Memory B cell (primary cell): ENCODE results near the gene NDUFB2.

ENCODE experiments used
- ATAC-seq: fragments of 150-1000 bp; cut with Tn5 transposase; 2 replicates; pipeline ENCODE4 v1.10.0; 2021; ENCODE audit warnings: low read depth, mild to moderate bottlenecking, moderate library complexity
- DNase-seq, 2 donors: peaks; one replicate each; pipeline ENCODE4 v3.0.0; 2022; ENCODE audit warnings: low spot score in 2 of 2
- H3K27ac Mint-ChIP-seq: one replicate; pipeline ENCODE4 v1.8.0; 2022; ENCODE audit warnings: mild to moderate bottlenecking, moderate library complexity, mixed read lengths
- H3K27me3 Mint-ChIP-seq: one replicate; pipeline ENCODE4 v1.8.0; 2022; ENCODE audit warnings: mixed read lengths
- H3K36me3 Mint-ChIP-seq: one replicate; pipeline ENCODE4 v1.8.0; 2022; ENCODE audit warnings: mild to moderate bottlenecking, mixed read lengths
- H3K4me1 Mint-ChIP-seq: one replicate; pipeline ENCODE4 v1.8.0; 2022; ENCODE audit warnings: mixed read lengths
- H3K4me3 Mint-ChIP-seq: one replicate; pipeline ENCODE4 v1.8.0; 2022; ENCODE audit warnings: mild to moderate bottlenecking, moderate library complexity, mixed read lengths
- H3K9me3 Mint-ChIP-seq: one replicate; pipeline ENCODE4 v1.8.0; 2022; ENCODE audit warnings: mixed read lengths

Gene NDUFB2

GRCh38 chr7:140746751-140747150 lies 50.2 kb downstream of the NDUFB2 start:
- Mint-ChIP-seq H3K4me3 (no peak overlapping the region), H3K27me3 (no peaks in the 10 kb centered on the region), H3K36me3 (peaks cover 19% of the 10 kb centered on the region), H3K27ac (no peak overlapping the region), H3K9me3 (no peaks in the 10 kb centered on the region), H3K4me1 (peaks cover 10% of the 10 kb centered on the region)
- no peak for ATAC-seq
- no peak for DNase-seq

GRCh38 chr7:140752533-140752932 lies 56.0 kb downstream of the NDUFB2 start:
- H3K4me1 Mint-ChIP-seq = no peaks in the 10 kb centered on the region
- no peak overlapping the region for H3K27ac Mint-ChIP-seq

GRCh38 chr7:140754506-140754905 lies 58.0 kb downstream of the NDUFB2 start:
- ATAC-seq (no peak), DNase-seq (no peak)
- Mint-ChIP-seq H3K9me3 (no peaks in the 10 kb centered on the region), H3K27ac (no peak overlapping the region), H3K27me3 (no peaks in the 10 kb centered on the region), H3K4me1 (no peaks in the 10 kb centered on the region), H3K36me3 (peaks cover 20% of the 10 kb centered on the region), H3K4me3 (no peak overlapping the region)

More at GRCh38 chr7:140752533-140752932, 56.0 kb downstream of the NDUFB2 start:
- Mint-ChIP-seq H3K4me3 (no peak overlapping the region), H3K27me3 (no peaks in the 10 kb centered on the region), H3K36me3 (peaks cover 22% of the 10 kb centered on the region), H3K9me3 (no peaks in the 10 kb centered on the region)
- DNase-seq (no peak), ATAC-seq (no peak)
